Stimulated activated CD4-positive, alpha-beta T cell treated with anti-CD3 and anti-CD28 coated beads, TNF-alpha, amount 100 ng/mL, for 24 hours (primary cell): Measurements from ENCODE around the gene CGRRF1.

ENCODE experiments used
- DNase-seq, 3 experiments: peaks; one replicate each; pipeline ENCODE4 v3.0.0-alpha.2; 2020; ENCODE audit warnings: low read depth in 3 of 3

CGRRF1 gene

DNA sequence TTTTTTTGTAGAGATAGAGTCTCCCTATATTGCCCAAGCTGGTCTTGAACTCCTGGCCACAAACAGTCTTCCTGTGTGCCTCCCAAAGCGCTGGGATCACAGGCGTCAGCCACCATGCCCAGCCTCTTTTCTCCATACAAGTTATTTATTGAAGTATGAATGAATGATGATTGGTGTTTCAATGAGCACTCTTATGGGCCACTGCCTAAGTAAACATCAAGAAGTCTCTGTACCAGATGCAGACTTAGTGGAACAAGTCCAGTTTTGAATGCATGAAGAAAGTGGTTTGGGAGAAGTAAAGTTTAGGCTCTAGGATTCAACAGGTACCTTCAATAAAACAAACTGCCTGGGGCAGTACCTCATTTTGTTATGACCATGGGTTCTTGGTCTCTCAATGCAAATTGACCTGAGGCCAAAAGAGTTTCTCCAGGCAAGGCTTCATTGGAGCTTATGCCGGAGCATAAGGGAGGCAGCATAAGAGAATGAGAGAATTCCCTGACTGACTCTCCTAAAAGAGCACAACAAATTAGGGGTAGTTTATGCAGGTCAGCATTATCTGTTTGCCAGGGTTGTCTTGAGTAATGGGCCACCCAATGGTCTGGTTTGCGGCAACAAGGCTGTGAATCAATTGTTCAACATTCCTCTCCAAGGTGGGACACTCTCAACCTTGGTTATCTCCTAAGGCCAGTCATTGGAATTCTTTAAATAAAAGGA lies 19.8 kb upstream of the CGRRF1 start:
- DNase-seq = no peak

DNA sequence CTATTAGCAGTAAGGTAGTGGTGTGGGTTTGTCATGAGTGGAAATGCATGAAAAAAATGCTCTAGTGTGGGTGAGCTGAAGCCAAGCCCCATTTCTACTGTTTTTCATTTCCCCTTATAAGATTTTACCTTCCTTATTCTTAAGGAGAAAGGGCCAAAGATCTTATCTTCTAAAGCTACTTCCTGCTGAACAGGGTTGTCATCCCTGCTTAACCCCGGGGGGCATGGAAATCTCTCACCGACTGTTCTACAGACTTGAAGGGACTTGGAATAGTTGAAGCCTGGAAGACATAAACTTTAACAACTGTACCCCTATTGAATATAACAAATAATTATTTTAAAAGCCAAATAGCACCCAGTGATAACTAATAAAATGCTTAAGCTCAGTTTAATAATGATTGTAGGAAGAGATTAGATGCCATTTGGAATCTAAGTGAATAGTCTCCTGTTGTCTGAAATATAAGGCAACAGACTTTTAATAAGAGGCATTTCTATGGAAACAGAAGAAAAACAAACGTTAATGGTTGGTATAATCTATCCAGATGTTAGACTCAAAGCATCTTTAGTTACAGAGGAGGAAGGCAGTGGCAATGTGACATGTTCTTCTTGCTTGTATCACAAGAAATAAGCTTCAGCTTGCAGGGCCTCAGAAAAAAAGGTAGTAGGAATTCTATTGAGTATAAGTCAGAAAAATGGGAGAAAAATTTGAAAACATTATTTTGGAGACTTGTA lies 19.1 kb upstream of the CGRRF1 start:
- no peak for DNase-seq

DNA sequence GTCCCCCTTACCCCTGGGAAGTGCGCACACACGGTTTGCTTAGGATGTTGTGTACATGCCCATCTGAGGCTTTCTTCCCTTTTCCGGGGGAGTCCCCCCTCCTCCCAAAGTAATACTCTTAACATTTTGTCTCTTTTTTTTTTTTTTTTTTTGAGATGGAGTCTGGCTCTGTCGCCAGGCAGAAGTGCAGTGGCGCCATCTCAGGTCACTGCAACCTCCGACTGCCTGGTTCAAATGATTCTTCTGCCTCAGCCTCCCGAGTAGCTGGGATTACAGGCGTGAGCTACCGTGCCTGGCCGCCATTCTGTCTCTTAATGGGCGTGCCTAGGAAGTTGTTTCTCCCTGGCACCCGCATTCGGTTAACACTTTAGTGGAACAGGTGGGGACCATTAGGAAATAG lies 16.4 kb upstream of the CGRRF1 start:
- no peak for DNase-seq

DNA sequence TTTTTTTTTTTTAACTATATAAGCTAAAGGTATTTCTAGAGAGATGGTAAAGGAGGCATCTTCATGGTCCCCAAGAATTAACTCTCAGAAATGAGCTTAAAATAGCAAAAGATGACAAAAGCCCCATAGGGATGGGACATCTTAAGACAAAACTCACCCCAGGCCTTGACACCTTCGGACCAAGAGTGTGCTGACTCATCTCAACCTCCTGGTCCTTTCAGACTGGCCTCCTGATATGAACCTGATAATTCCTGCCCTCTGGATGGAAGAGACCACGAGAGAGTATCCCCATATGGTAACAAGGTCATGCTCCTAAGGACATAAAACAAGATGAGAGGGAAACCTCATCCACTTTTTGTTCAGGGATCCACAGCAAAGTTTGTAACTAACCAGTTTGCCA lies 12.5 kb upstream of the CGRRF1 start:
- DNase-seq = no peak

DNA sequence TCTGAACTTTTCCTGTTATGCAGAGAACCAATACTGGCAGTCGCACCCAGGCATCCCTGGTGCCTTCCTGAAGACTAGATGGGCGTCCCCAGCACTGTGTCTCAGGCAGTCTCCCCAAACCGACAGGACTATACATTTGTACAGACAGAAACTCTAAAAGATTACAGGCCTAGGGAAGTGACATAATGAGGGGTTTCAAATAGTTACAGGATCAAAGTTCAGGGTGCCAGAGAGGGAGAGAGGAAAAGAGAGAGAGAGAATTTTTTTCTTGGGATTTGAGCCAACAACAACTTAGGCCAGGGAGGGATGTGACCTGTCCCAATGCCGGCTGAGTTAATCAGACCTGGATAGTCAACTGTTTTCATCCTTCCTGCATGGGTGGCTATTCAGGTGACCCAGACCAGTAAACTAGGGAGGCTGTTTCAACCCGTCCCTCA lies 11.6 kb upstream of the CGRRF1 start:
- no peak for DNase-seq

DNA sequence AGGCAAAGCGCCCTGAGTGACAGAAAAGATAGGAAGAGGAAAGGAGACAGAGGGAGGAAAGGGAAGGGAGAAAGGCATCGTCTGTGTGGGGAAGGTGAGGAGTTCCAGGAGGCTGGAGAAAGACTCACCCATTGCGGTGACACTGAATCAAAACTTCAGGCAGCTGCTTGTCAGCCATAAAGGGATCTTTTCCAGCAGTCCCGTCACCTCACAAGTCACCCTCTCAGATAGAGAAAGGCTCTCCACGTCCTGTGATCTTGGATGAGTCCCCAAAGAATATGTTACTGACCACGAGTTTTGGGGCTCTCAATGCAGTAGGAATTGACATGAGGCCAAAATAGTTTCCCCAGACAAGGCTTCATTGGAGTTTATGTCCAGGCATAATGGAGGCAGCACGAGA lies 11.1 kb upstream of the CGRRF1 start:
- DNase-seq = no peak

DNA sequence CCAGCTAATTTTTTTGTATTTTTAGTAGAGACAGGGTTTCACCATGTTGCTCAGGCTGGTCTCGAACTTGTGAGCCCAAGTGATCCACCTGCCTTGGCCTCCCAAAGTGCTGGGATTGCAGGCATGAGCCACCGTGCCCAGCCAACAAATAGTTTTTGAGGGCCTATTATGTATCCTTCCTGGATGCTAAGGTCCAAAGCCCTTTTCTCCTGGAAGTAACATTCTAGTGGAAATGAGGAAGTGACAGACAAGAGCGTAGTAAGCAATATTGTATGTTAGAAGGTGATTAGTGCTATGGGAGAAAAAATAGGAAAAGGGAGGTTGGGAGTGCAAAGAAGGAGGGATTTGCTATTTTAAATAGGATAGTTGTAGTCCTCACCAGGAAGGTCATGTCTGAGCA lies 9.0 kb upstream of the CGRRF1 start:
- no peak for DNase-seq

DNA sequence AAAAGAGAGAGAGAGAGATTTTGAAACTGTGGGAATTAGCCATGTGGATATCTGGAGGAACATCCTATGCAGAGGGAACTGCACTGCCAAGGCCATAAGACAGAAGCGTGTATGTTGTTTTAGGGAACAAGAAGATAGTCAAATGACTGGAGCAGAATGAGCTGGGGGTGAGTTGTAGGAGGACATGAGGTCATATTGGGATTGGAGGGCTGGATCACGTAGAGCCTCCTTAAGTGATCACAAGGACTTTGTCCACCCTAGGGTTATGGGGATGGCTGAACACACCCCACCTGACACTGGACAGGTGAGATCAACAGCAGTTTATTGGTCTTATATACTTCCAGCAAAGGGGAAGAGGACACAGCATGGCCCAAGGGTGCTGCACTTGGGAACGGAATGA lies 8.2 kb upstream of the CGRRF1 start:
- no peak for DNase-seq

DNA sequence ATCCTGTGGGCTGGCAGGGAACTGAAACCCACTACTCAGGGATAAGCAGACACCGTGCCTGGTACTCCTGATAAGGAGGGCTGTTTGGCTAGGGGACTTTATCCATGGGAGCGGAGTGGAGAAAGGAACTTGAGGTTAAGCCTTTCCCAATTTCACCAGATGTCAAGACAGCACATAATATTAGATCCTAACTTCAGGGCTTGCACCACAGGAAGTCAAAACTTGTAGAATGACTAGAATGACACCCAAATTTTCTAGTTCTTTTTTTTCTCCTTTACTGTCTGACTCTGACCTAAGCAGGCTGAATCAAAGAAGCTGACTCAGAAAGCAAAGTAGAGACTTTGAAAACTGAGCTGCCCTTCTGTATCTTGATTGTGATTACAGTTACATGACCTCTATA lies 7.1 kb upstream of the CGRRF1 start:
- DNase-seq = no peak

DNA sequence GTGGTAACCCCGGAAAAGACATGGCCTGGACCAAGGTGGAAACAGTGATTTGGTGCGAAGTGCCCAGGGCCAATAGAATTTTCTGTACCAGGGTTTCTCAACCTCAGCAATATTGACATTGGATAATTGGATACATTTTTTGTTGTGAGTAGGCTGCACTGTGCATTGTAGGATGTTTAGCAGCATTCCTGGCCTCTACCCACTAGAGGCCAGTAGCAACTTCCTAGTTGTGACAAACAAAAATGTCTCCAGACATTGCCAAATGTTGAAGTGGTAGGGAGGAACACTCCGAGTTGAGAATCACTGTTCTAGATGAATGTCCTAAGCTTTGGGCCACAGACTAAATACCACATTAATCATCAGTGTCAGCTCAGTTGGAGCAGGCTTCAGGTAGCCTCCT lies 6.2 kb upstream of the CGRRF1 start:
- no peak for DNase-seq

DNA sequence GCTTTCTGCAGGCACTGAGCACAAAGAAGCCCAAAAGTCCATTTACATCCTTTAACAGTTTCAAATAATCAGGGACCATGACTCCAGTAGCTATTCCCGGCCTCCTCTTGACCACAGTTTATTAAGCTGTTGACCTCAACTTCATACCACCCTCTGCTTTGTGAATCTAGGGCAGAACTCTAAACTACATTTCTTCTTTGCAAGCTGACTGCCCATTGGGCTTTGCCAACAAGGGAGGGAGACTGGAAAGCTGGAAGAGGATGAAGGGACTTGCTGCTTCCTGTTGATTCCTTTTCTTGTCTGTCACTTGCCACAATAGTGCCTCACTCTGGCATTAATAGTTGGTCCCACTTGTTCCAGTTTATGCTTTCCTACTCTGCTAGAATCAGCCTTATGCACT lies 2.7 kb downstream of the CGRRF1 start:
- DNase-seq = no peak

DNA sequence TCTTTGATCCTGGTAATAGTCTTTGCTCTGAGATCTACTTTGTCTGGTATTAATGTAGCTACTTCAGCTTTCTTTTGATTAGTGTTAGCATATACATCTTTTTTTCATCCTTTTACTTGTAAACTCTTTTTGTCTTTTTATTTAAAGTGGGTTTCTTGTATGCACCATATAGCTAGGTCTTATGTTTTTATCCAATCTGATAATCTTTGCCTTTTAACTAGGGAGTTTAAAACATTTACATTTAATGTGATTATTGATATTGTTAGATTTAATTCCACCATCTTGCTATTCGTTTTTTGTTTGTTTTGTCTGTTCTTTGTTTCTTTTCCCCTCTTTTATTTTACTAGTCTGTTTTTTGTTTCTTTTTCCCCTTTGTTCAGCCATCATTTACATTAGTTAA lies 6.0 kb downstream of the CGRRF1 start:
- DNase-seq = no peak

DNA sequence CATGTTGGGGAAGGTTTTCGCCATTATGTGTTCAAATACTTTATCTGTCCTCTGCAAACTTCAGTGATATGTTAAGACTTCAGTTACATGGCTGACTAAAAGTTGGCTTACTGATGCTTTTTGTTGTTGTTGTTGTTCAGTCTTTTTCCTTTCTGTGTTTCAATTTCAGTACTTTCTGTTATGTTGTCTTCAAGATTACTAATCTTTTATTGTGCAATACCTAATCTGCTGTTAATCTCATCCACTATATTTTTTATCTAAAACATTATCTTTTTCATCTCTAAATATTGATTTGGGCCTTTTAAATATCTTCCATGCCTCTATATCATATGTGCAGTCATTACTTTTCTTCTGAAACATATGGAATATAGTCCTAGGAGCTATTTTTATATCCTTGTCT lies 7.0 kb downstream of the CGRRF1 start:
- no peak for DNase-seq

DNA sequence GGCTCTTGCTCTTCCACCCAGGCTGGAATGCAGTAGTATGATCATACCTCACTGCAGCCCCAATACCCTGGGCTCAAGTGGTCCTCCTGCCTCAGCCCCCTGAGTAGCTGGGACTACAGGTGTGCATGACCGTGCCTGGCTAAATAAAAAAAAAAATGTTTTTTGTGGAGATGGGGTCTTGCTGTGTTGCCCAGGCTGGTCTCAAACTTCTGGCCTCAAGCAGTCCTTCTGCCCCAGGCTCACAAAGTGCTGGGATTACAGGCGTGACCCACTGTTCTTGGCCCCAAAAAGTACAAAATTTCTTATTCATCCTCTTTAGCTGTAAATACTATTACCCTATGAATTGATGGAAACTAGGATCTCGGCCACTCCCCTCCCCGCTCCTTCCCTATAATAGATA lies 14.7 kb downstream of the CGRRF1 start:
- DNase-seq = no peak

DNA sequence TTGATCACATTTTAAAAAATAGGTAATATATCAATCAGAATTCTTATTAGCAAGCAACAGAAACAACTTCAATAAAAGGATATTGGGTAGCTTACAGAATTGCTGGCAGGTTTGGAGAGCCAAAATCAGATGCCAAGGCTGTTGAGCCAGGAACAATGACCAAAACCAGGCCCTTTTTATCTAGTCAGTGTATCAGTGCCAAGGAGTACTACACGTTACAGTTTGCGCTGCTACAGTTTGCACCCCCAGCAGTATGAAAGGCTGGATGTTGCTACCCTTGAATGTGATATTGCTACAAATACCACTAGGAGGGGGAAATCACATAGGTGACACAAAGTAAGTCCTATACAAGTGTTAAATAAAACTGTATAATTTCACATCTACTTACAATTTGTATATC lies 19.3 kb downstream of the CGRRF1 start:
- DNase-seq = no peak

DNA sequence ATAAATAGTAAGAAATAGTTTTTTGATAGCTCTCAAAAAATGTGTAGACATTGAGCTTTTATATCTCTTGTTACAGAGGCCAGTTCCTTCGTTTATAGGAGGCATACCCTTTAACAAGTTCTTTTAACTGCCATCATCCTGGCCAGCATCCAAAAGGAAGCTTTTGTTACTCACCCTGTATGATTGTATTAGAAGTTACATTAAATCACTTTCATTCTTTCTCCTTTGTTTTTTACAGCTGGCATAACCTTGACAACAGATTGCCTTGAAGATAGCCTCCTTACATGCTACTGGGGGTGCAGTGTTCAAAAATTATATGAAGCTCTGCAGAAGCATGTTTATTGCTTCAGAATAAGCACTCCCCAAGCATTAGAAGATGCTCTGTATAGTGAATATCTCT lies 20.1 kb downstream of the CGRRF1 start:
- no peak for DNase-seq

DNA sequence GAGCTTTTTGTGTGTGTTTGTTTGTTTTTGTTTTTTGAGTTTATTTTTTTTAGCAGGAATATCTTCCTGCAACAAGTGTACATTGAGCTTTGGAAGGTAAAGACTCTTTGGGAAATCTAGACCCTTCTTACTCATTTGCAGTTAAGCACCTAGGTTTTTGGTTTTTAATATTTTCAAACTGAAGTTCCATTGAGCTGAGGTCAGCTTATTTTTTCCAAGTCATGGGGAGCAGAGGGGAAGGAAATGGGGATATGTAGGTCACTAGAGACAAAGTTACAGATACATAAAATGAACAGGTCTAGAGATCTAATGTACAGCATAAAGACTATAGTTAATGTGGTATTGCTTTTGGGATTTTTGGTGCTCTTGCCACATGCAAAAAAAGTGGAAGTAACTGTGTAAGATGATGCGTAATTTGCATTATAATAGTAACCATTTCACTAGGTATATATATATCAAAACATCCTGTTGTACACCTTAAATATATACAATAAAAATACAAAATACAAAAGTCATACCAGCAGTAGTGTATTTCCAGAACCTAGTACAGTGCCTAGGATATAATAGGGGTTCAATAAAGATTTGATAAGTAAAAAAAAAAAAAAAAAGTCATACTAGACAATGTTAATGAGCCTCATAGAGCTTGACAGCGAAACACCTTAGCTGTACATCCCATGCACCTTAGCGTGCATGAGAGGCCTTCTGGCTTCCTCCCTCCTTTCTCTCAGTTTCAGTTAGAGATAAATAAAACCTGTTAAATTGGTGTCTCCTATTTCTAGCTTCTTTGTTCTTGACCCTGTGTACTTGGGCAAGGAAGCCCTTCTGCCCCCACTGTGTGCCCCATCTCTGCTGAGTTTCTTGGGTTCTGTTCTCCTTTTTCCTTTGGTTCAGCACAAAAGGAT lies 22.7 kb downstream of the CGRRF1 start:
- no peak for DNase-seq

DNA sequence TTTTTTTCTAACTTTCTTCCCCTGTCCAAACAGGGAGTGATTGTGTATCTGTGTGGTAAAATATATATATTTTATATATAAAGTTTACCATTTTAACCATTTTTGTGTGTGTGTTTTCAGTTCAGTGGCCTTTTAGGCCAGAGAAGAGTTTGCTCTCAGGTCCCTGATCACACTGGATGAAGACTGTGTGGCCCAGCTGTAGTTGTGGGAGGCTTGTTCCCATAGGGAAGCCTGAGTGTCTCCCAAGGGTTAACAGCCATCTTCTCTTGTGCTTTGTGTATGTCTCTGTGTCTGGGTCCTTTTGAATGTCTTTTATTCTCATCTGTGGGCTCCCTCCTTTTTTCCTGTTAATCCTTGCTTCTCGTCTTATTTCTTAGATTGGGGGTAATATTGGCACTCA lies 23.4 kb downstream of the CGRRF1 start:
- no peak for DNase-seq

DNA sequence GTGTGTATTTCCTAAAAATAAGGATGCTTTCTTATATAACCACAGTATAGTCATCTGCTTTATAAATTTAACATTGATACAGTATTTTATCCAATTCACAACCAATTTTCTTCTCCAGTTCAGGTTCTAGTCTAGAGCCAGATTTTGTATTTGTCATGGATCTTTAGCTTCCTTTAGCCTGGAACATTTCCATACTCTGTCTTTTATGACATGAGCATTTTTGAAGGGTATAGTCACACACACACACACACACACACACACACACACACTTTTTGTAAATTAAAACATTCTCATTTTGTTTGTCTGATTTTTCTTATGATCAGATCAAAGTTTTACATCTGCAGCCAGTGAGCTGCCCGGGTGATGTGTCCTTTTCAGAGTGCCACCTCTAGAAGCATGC lies 25.4 kb downstream of the CGRRF1 start:
- DNase-seq = no peak

DNA sequence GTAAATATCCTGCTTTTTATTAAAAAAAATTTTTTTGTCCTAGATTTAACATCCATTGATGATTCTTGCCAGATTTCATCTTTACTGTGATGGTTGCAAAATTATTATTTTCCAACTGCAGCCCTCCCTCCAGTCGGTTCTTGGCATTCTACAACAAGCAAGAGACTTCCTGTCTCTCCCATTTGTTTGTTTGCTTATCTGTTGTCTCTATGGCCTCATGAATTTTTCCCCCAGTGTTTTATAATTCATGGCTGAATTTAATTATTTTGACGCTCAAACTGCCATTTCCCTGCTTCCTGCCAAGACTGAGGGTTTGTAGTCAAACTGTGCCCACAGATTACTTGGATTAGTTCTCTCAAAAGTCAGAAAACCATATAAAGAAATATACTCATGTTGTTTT lies 25.9 kb downstream of the CGRRF1 start:
- DNase-seq = no peak

DNA sequence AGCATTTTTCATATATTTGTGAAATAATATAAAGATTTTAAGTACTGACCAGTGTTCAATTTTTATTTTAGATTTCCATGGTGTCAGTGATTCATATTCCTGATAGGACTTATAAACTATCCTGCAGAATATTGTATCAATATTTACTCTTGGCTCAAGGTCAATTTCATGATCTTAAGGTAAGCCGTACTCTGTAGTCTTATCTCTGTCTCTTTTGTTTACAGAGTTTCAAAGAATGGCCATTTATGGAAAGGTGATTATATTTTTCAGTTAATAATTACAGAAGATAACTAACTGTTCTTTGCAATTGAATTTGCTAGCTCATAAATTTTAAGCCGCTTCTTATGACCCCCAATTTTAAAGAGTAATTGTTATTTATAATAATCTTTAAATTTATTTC lies 27.9 kb downstream of the CGRRF1 start:
- no peak for DNase-seq

DNA sequence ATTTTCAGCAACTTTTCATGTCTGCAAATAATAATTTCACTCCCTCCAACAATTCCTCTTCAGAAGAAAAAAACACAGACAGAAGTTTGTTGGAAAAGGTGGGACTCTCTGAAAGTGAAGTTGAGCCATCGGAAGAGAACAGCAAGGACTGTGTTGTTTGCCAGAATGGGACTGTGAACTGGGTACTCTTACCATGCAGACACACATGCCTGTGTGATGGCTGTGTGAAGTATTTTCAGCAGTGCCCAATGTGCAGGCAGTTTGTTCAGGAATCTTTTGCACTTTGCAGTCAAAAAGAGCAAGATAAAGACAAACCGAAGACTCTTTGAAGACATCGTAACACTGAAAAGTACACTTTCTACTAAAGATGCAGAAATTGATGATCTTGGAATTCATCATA lies 28.3 kb downstream of the CGRRF1 start:
- DNase-seq = no peak

DNA sequence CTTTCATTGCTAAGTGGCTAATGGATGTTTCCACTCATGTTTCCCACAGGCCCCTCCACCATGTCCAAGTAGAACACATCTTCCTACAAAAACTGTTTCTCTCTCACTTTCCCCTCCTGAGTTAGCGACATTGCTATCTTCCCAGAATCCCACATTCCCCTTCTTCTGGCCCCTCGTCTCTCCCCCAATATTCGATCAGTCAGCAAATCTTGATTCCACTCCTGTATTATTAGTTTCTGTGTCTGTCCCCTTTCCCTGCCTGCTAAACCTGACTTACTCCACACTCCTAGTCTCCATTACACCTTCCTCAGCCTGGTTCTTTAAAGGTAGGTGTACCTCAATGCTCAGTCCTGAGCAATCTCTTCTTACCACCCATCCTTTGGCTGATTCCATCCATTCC lies 37.9 kb downstream of the CGRRF1 start:
- DNase-seq = no peak
